ENCODE results near the gene KRT13. TPM values are rescaled to one million over a fixed set of nuclear protein-coding genes. Genes with fewer than 3 reads are reported as not detected.

The KRT13 gene
- total and polyA plus RNA-seq, 2 donors (not counting 3 experiments of a cell fraction or from before 2014, with no cell fraction given) = not detected

DNA sequence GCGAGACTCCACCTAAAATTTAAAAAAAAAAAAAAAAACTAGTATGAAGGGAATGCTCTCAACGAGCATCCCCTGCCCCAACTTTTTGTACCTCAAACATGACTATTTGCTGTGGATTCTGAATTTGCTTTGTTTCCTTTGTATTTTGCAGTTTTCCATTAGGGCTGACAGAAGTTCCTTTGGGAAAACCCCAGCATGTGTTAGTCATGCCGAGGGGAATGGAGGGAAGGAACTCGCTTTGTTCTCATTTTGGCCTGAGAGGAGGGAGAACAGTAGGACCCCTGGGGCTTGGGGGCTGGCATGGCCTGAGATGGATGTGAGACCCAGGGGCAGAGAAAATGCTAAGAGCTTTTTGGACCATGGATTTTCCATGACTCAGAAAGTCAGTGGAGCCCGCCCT, 46.0 kb upstream of the KRT13 start:
- CTCF ChIA-PET = interaction anchor here (1.1 to 9.2 kb wide), 9 partner anchors 24 to 695 kb away, joined by 3 to 369 read pairs (median 70); partner anchors contain the start of genes KRT19, KRT35 and KRT36

More for the DNA sequence above, 46.0 kb upstream of the KRT13 start:
- Histone ChIP-seq H3K4me1 (ENCODE audit: control insufficient read depth, extremely low read depth, insufficient read depth, low read length) (peaks cover 29% of the 10 kb centered on the region), H4K20me1 (replicated peaks; ENCODE audit: control insufficient read depth, extremely low read depth, insufficient read depth, low read length) (no peaks in the 10 kb centered on the region), H3K4me3 (replicated peaks in 1 of 3; ENCODE audit: insufficient read depth in 1 of 3, low read depth in 1 of 3, low read length in 3 of 3) (no peak overlapping the region), H3K27me3 (ENCODE audit: control insufficient read depth in 2 of 2, insufficient read depth in 2 of 2, low read length in 2 of 2) (no peaks in the 10 kb centered on the region), H3K4me2 (ENCODE audit: insufficient read depth, low read length) (no peak overlapping the region), H3K79me2 (ENCODE audit: control insufficient read depth, insufficient read depth, low read length) (no peaks in the 10 kb centered on the region), H3K36me3 (ENCODE audit: control insufficient read depth in 2 of 2, extremely low read depth in 1 of 2, insufficient read depth in 2 of 2, low read length in 2 of 2) (no peaks in the 10 kb centered on the region), H3K9me3 (replicated peaks; ENCODE audit: control insufficient read depth, insufficient read depth, low read length) (no peaks in the 10 kb centered on the region), H3K9me1 (replicated peaks; ENCODE audit: control insufficient read depth, extremely low read depth, insufficient read depth, low read length) (no peaks in the 10 kb centered on the region), H3K9ac (replicated peaks; ENCODE audit: extremely low read depth, insufficient read depth, low read length) (no peak overlapping the region), H3K27ac (ENCODE audit: insufficient read depth, low read depth, low read length) (no peak overlapping the region), H2AFZ (ENCODE audit: low read depth, low read length) (no peak overlapping the region)
- BruUV-seq (replicated peaks) = no TSS peak
- intact Hi-C loops (cut with micrococcal nuclease) (no loop called here), dilution Hi-C loops (cut with MboI; ENCODE audit: extremely low pct_ligation_motif_present, low sequenced_read_pairs) (no loop called here)
- POLR2A ChIA-PET = interaction anchor here (0.8 kb wide), 1 partner anchor 140 kb away, joined by 3 read pairs; no protein-coding TSS in a partner anchor
- FAIRE-seq (peak; percentile 67), DNase-seq (ENCODE audit: low read depth, low spot score) (peak; percentile 38)
- no peak for TF ChIP-seq GATA2 (IDR thresholded peaks at IDR 0.05; ENCODE audit: insufficient read depth, insufficient read length, low read depth, low read length)
- TF ChIP-seq, protein P1, sequence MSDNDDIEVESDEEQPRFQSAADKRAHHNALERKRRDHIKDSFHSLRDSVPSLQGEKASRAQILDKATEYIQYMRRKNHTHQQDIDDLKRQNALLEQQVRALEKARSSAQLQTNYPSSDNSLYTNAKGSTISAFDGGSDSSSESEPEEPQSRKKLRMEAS (IDR thresholded peaks at IDR 0.05; ENCODE audit: insufficient read depth, insufficient read length) = no peak
- no peak for TF ChIP-seq JUN (IDR thresholded peaks at IDR 0.05; ENCODE audit: borderline replicate concordance, insufficient read depth, insufficient read length, low read depth)
- TF ChIP-seq MYC (IDR thresholded peaks at IDR 0.05; ENCODE audit: low read depth, low read length) = no peak
- TF ChIP-seq EZH2 (IDR thresholded peaks at IDR 0.05; ENCODE audit: borderline replicate concordance, low read depth, low read length, severe bottlenecking) = no peak
- no peak for TF ChIP-seq POLR2AphosphoS5 (IDR thresholded peaks at IDR 0.05; ENCODE audit: insufficient read depth, low read depth, low read length)
- TF ChIP-seq FOS (IDR thresholded peaks at IDR 0.05; ENCODE audit: borderline replicate concordance, insufficient read depth, low read length) = no peak
- TF ChIP-seq, protein P2, sequence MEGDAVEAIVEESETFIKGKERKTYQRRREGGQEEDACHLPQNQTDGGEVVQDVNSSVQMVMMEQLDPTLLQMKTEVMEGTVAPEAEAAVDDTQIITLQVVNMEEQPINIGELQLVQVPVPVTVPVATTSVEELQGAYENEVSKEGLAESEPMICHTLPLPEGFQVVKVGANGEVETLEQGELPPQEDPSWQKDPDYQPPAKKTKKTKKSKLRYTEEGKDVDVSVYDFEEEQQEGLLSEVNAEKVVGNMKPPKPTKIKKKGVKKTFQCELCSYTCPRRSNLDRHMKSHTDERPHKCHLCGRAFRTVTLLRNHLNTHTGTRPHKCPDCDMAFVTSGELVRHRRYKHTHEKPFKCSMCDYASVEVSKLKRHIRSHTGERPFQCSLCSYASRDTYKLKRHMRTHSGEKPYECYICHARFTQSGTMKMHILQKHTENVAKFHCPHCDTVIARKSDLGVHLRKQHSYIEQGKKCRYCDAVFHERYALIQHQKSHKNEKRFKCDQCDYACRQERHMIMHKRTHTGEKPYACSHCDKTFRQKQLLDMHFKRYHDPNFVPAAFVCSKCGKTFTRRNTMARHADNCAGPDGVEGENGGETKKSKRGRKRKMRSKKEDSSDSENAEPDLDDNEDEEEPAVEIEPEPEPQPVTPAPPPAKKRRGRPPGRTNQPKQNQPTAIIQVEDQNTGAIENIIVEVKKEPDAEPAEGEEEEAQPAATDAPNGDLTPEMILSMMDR (IDR thresholded peaks at IDR 0.05; ENCODE audit: extremely low read depth in 1 of 2, insufficient read depth in 1 of 2, low read depth in 1 of 2, low read length in 2 of 2) = no peak
- no peak for TF ChIP-seq POLR2A (IDR thresholded peaks at IDR 0.05; ENCODE audit: low read depth, low read length)
